Measurements from ENCODE around the gene CPAMD8. TPM values are rescaled to one million over a fixed set of nuclear protein-coding genes. Genes with fewer than 3 reads are reported as not detected.

CPAMD8 gene
- total and polyA plus RNA-seq, 2 experiments from 2014 or later = 7.9 to 17.6 TPM

DNA sequence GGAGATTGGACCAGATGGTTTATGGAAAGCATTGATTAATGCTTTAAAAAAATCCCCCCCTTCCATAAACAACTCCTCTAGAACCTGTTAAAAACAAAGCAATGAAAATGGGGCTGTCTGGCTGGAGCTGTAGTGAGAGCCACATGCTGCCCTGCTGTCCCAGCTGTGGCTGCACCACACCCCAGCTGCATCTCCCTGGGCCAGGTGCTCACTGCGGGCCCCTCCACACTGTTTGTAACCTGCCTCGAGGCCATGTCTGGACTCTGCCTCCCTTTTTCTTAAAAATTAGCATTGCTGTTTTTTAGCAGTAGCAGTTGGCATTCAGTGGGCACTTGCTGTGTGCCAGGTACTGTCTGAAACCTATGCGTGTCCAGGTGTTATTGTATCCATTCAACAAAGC is 153.0 kb downstream of the CPAMD8 start:
- Histone ChIP-seq H4K20me1 (ENCODE audit: insufficient read depth, poor library complexity, severe bottlenecking) (no peaks in the 10 kb centered on the region), H3K36me3 (replicated peaks; ENCODE audit: insufficient read depth, low read depth) (no peaks in the 10 kb centered on the region)

DNA sequence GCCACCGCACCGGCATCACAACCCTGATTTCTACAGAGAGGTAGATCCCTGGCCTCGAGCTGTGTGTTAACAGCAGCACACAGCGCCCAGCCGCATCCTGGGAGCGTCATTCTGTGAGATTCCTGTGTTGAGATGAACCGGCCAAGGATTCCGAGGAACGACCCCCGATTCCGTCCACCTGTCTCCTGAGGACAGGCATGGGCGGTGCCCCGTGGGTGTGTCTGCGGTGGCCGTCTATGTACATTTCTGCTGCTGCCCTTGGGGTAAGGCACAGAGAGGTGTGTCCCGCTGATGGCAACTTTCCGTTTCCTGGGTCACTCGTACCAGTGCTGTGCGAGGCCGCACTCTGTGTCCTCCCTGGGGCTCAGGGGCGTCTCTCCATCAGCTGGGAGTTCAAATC is 153.9 kb downstream of the CPAMD8 start:
- Histone ChIP-seq H3K4me3 (no peak overlapping the region), H3K4me2 (no peak overlapping the region), H3K4me1 (ENCODE audit: insufficient read depth) (no peaks in the 10 kb centered on the region), H3K27me3 (no peaks in the 10 kb centered on the region), H2AFZ (no peak overlapping the region), H3K79me2 (peaks cover 15% of the 10 kb centered on the region), H4K20me1 (ENCODE audit: insufficient read depth, poor library complexity, severe bottlenecking) (no peaks in the 10 kb centered on the region), H3K9me3 (ENCODE audit: low read depth) (no peaks in the 10 kb centered on the region), H3K36me3 (replicated peaks; ENCODE audit: insufficient read depth, low read depth) (no peaks in the 10 kb centered on the region), H3K9me2 (replicated peaks; ENCODE audit: insufficient read depth) (no peaks in the 10 kb centered on the region), H3K27ac (no peak overlapping the region)
- TF ChIP-seq EZH2phosphoT487 (IDR thresholded peaks at IDR 0.05; ENCODE audit: low read depth, severe bottlenecking, unreplicated experiment) = no peak
- no peak for TF ChIP-seq EZH2 (IDR thresholded peaks at IDR 0.05; ENCODE audit: borderline replicate concordance)
- TF ChIP-seq, protein P1, sequence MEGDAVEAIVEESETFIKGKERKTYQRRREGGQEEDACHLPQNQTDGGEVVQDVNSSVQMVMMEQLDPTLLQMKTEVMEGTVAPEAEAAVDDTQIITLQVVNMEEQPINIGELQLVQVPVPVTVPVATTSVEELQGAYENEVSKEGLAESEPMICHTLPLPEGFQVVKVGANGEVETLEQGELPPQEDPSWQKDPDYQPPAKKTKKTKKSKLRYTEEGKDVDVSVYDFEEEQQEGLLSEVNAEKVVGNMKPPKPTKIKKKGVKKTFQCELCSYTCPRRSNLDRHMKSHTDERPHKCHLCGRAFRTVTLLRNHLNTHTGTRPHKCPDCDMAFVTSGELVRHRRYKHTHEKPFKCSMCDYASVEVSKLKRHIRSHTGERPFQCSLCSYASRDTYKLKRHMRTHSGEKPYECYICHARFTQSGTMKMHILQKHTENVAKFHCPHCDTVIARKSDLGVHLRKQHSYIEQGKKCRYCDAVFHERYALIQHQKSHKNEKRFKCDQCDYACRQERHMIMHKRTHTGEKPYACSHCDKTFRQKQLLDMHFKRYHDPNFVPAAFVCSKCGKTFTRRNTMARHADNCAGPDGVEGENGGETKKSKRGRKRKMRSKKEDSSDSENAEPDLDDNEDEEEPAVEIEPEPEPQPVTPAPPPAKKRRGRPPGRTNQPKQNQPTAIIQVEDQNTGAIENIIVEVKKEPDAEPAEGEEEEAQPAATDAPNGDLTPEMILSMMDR (IDR thresholded peaks at IDR 0.05; ENCODE audit: poor library complexity) = no peak
- 98% methylated on average over 21 of the region's 21 CpGs for WGBS (ENCODE audit: low lambda C conversion rate, missing lambda C conversion rate)
- no peak for DNase-seq (ENCODE audit: low spot score)

More for the DNA sequence above, 153.0 kb downstream of the CPAMD8 start:
- Histone ChIP-seq H3K27ac (no peak overlapping the region), H3K9me2 (replicated peaks; ENCODE audit: insufficient read depth) (no peaks in the 10 kb centered on the region), H3K4me1 (ENCODE audit: insufficient read depth) (no peaks in the 10 kb centered on the region), H3K4me3 (no peak overlapping the region), H2AFZ (no peak overlapping the region), H3K9me3 (ENCODE audit: low read depth) (no peaks in the 10 kb centered on the region), H3K27me3 (no peaks in the 10 kb centered on the region), H3K79me2 (peaks cover 15% of the 10 kb centered on the region), H3K4me2 (no peak overlapping the region)
- WGBS (ENCODE audit: low lambda C conversion rate, missing lambda C conversion rate) = 98% methylated on average over 3 of the region's 3 CpGs
- TF ChIP-seq EZH2 (IDR thresholded peaks at IDR 0.05; ENCODE audit: borderline replicate concordance) = no peak
- TF ChIP-seq, protein P1 (IDR thresholded peaks at IDR 0.05; ENCODE audit: poor library complexity) = no peak
- no peak for TF ChIP-seq EZH2phosphoT487 (IDR thresholded peaks at IDR 0.05; ENCODE audit: low read depth, severe bottlenecking, unreplicated experiment)
- DNase-seq (ENCODE audit: low spot score) = no peak

DNA sequence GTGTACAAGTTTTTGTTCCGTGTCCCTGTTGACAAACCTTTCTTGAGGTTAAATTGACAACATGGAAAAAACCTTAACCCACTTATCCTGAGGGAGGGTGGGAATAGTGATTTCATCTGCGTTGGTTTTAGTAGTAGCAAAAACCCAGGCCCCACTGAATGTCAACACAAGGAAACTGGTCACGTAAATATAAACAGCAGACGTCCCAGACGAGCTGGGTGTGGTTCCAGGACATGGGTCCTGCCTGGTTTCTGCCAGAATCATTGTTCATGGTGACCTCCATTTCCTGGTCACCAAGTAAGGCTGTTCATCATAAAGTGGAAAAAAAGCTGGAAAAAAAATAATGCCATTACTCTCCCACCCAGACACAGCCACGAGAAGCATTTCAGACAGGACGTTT is 154.7 kb downstream of the CPAMD8 start:
- Histone ChIP-seq H3K9me3 (ENCODE audit: low read depth) (no peaks in the 10 kb centered on the region), H3K4me2 (no peak overlapping the region), H3K4me1 (ENCODE audit: insufficient read depth) (no peaks in the 10 kb centered on the region), H3K4me3 (no peak overlapping the region), H3K36me3 (replicated peaks; ENCODE audit: insufficient read depth, low read depth) (no peaks in the 10 kb centered on the region), H2AFZ (no peak overlapping the region), H4K20me1 (ENCODE audit: insufficient read depth, poor library complexity, severe bottlenecking) (no peaks in the 10 kb centered on the region), H3K27ac (no peak overlapping the region), H3K9me2 (replicated peaks; ENCODE audit: insufficient read depth) (no peaks in the 10 kb centered on the region), H3K27me3 (no peaks in the 10 kb centered on the region), H3K79me2 (peaks cover 15% of the 10 kb centered on the region)
- DNase-seq (ENCODE audit: low spot score) = no peak
- TF ChIP-seq EZH2 (IDR thresholded peaks at IDR 0.05; ENCODE audit: borderline replicate concordance) = no peak
- TF ChIP-seq, protein P1 (IDR thresholded peaks at IDR 0.05; ENCODE audit: poor library complexity) = no peak
- TF ChIP-seq EZH2phosphoT487 (IDR thresholded peaks at IDR 0.05; ENCODE audit: low read depth, severe bottlenecking, unreplicated experiment) = no peak
- 79% methylated on average over 7 of the region's 7 CpGs for WGBS (ENCODE audit: low lambda C conversion rate, missing lambda C conversion rate)
